ENCODE data around the gene SLC4A5. TPM values are rescaled to one million over a fixed set of nuclear protein-coding genes. Genes with fewer than 3 reads are reported as not detected.

Gene SLC4A5
- polyA plus RNA-seq, 1 of the 3 experiments (the other 2 are of a cell fraction), result 0.25 TPM

DNA sequence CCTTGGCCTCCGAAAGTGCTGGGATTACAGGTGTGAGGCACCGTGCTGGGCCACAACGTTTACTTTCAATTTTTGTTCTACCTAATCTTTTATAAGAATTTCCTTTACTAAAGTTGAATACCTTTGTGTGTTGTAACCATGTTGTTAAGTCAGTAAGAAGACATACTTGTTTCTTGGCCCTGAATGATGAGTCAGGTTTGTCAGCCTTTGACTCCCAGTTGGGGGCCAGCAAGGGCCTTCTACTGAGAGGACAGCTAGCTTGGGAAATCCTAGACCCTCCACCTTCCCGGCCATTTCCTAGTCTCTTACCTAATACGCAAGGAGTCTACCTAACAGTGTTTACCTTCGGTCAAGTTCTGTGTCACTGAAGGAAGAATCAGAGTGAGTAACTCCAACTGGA lies 122.1 kb downstream of the SLC4A5 start:
- Histone ChIP-seq H3K4me3 (ENCODE audit: low read depth in 2 of 2, low read length in 1 of 2) (no peak overlapping the region), H3K9me3 (no peaks in the 10 kb centered on the region), H3F3A (replicated peaks; ENCODE audit: insufficient read depth) (peaks cover 8% of the 10 kb centered on the region), H3K27me3 (ENCODE audit: insufficient read depth) (no peaks in the 10 kb centered on the region), H3K27ac (ENCODE audit: low read depth in 2 of 2, low read length in 1 of 2) (no peak overlapping the region), H2AFZ (ENCODE audit: low read depth) (no peak overlapping the region), H3K9me2 (no peaks in the 10 kb centered on the region), H3K4me2 (no peak overlapping the region), H3K4me1 (ENCODE audit: control insufficient read depth in 1 of 2, insufficient read depth in 2 of 2, low read depth in 1 of 2, low read length in 1 of 2) (no peaks in the 10 kb centered on the region), H3K9ac (no peak overlapping the region), H3K36me3 (replicated peaks in 1 of 2; ENCODE audit: control insufficient read depth in 1 of 2, insufficient read depth in 2 of 2, low read length in 1 of 2) (peaks cover 12 to 22% of the 10 kb centered on the region in 2 experiments), H3K79me2 (ENCODE audit: insufficient read depth) (0 out of 2 replicates have a peak, but pooled peaks cover under 1% of the 10 kb centered on the region), H4K20me1 (ENCODE audit: insufficient read depth) (0 out of 2 replicates have a peak, but pooled peaks cover 3% of the 10 kb centered on the region)
- no peak for DNase-seq
- no peak for TF ChIP-seq NFIC (IDR thresholded peaks at IDR 0.05; ENCODE audit: borderline replicate concordance)
- TF ChIP-seq, protein P1, sequence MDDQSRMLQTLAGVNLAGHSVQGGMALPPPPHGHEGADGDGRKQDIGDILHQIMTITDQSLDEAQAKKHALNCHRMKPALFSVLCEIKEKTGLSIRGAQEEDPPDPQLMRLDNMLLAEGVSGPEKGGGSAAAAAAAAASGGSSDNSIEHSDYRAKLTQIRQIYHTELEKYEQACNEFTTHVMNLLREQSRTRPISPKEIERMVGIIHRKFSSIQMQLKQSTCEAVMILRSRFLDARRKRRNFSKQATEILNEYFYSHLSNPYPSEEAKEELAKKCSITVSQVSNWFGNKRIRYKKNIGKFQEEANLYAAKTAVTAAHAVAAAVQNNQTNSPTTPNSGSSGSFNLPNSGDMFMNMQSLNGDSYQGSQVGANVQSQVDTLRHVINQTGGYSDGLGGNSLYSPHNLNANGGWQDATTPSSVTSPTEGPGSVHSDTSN (IDR thresholded peaks at IDR 0.05), result no peak
- TF ChIP-seq TCF12 (IDR thresholded peaks at IDR 0.05), result no peak
- TF ChIP-seq RCOR1 (IDR thresholded peaks at IDR 0.05; ENCODE audit: low read length), result no peak
- TF ChIP-seq YY1 (IDR thresholded peaks at IDR 0.05; ENCODE audit: low read depth), result no peak
- TF ChIP-seq RXRA (IDR thresholded peaks at IDR 0.05; ENCODE audit: borderline replicate concordance, low read depth), result no peak
- TF ChIP-seq, protein P2, sequence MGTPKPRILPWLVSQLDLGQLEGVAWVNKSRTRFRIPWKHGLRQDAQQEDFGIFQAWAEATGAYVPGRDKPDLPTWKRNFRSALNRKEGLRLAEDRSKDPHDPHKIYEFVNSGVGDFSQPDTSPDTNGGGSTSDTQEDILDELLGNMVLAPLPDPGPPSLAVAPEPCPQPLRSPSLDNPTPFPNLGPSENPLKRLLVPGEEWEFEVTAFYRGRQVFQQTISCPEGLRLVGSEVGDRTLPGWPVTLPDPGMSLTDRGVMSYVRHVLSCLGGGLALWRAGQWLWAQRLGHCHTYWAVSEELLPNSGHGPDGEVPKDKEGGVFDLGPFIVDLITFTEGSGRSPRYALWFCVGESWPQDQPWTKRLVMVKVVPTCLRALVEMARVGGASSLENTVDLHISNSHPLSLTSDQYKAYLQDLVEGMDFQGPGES (IDR thresholded peaks at IDR 0.05; ENCODE audit: low read depth, low read length), result no peak
- TF ChIP-seq, protein P3, sequence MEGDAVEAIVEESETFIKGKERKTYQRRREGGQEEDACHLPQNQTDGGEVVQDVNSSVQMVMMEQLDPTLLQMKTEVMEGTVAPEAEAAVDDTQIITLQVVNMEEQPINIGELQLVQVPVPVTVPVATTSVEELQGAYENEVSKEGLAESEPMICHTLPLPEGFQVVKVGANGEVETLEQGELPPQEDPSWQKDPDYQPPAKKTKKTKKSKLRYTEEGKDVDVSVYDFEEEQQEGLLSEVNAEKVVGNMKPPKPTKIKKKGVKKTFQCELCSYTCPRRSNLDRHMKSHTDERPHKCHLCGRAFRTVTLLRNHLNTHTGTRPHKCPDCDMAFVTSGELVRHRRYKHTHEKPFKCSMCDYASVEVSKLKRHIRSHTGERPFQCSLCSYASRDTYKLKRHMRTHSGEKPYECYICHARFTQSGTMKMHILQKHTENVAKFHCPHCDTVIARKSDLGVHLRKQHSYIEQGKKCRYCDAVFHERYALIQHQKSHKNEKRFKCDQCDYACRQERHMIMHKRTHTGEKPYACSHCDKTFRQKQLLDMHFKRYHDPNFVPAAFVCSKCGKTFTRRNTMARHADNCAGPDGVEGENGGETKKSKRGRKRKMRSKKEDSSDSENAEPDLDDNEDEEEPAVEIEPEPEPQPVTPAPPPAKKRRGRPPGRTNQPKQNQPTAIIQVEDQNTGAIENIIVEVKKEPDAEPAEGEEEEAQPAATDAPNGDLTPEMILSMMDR (IDR thresholded peaks at IDR 0.05), result no peak
- TF ChIP-seq MEF2A (IDR thresholded peaks at IDR 0.05; ENCODE audit: borderline replicate concordance, low read depth), result no peak
- TF ChIP-seq, protein P4, sequence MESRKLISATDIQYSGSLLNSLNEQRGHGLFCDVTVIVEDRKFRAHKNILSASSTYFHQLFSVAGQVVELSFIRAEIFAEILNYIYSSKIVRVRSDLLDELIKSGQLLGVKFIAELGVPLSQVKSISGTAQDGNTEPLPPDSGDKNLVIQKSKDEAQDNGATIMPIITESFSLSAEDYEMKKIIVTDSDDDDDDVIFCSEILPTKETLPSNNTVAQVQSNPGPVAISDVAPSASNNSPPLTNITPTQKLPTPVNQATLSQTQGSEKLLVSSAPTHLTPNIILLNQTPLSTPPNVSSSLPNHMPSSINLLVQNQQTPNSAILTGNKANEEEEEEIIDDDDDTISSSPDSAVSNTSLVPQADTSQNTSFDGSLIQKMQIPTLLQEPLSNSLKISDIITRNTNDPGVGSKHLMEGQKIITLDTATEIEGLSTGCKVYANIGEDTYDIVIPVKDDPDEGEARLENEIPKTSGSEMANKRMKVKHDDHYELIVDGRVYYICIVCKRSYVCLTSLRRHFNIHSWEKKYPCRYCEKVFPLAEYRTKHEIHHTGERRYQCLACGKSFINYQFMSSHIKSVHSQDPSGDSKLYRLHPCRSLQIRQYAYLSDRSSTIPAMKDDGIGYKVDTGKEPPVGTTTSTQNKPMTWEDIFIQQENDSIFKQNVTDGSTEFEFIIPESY (IDR thresholded peaks at IDR 0.05; ENCODE audit: borderline replicate concordance, low read depth), result no peak
- no peak for TF ChIP-seq SIN3A (IDR thresholded peaks at IDR 0.05; ENCODE audit: borderline replicate concordance, low read depth, low read length)
- TF ChIP-seq, protein P5, sequence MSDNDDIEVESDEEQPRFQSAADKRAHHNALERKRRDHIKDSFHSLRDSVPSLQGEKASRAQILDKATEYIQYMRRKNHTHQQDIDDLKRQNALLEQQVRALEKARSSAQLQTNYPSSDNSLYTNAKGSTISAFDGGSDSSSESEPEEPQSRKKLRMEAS (IDR thresholded peaks at IDR 0.05; ENCODE audit: low read depth), result no peak
- TF ChIP-seq, protein P6, sequence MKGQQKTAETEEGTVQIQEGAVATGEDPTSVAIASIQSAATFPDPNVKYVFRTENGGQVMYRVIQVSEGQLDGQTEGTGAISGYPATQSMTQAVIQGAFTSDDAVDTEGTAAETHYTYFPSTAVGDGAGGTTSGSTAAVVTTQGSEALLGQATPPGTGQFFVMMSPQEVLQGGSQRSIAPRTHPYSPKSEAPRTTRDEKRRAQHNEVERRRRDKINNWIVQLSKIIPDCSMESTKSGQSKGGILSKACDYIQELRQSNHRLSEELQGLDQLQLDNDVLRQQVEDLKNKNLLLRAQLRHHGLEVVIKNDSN (IDR thresholded peaks at IDR 0.05; ENCODE audit: borderline replicate concordance, low read depth), result no peak
- TF ChIP-seq POLR2AphosphoS5 (IDR thresholded peaks at IDR 0.05; ENCODE audit: low read depth, low read length), result no peak
- CTCF ChIA-PET, result interaction anchor here (0.6 kb wide), 1 partner anchor 20 kb away, joined by 4 read pairs; no protein-coding TSS in a partner anchor
- POLR2A ChIA-PET, result no interaction called here
- WGBS (ENCODE audit: low lambda C conversion rate), result 96% methylated on average over 6 of the region's 6 CpGs
